NB4 (cell line): ENCODE measurements around the gene DECR2.

ENCODE experiments used
- CTCF ChIP-seq: IDR thresholded peaks from one replicate; pipeline ENCODE4 v1.5.1; 2012; ENCODE audit warnings: low read depth, low read length
- MYC ChIP-seq: IDR thresholded peaks from 2 replicates; pipeline ENCODE4 v1.6.1; 2011; ENCODE audit warnings: low read depth, low read length

GRCh38 chr16:459761-460160, 58.1 kb downstream of the DECR2 start:
- TF ChIP-seq CTCF: no peak
- no peak for TF ChIP-seq MYC
